OCI-LY7 (cell line): ENCODE results near the gene PTBP3. TPM values are rescaled to one million over a fixed set of nuclear protein-coding genes. Genes with fewer than 3 reads are reported as not detected.
A peak's percentile ranks its signal among the peaks of the same experiment; 100 is the strongest.
"Not testable (repeated sequence)": the region's sequence is repeated elsewhere in the genome, so short reads cannot be mapped to it uniquely, and the experiment has no call there.

ENCODE experiments used
- BruUV-seq: library from RNA; stranded (reverse); fragments of 400-500 nt; replicated peaks from 2 replicates; lab custom pipeline; 2021; lab: Mats Ljungman, UMichigan
- CTCF ChIA-PET: fragments of 300-600 bp; sonication (Branson Sonifier 250); formaldehyde crosslinking; loops from one replicate; lab custom pipeline; 2022; ENCODE audit warnings: antibody characterized with exemption; ENCODE audit not compliant: unreplicated experiment; lab: Charles Lee
- POLR2A ChIA-PET: fragments of 300-600 bp; sonication (Branson Sonifier 250); formaldehyde crosslinking; loops from one replicate; lab custom pipeline; 2022; ENCODE audit warnings: antibody characterized with exemption; lab: Charles Lee
- DNase-seq: peaks from one replicate; pipeline ENCODE4 v3.0.0-alpha.2; 2015; ENCODE audit warnings: low spot score
- H2AFZ ChIP-seq: fragments of 200-600 bp; sonication (generic), shearing (Covaris generic); 2 replicates; pipeline ENCODE4 v1.6.1; 2014; ENCODE audit warnings: mild to moderate bottlenecking, antibody characterized with exemption, low read length, moderate library complexity
- H3K27ac ChIP-seq: fragments of 200-600 bp; sonication (generic); 2 replicates; pipeline ENCODE4 v1.5.1; 2014; ENCODE audit warnings: mixed run types, low read depth, mild to moderate bottlenecking, moderate library complexity, low read length, inconsistent platforms; ENCODE audit not compliant: poor library complexity, severe bottlenecking
- H3K36me3 ChIP-seq: fragments of 200-600 bp; sonication (generic); 2 replicates; pipeline ENCODE4 v1.6.1; 2014; ENCODE audit warnings: mild to moderate bottlenecking, antibody characterized with exemption, low read length, moderate library complexity, mixed read lengths; ENCODE audit not compliant: insufficient read depth
- H3K4me1 ChIP-seq: fragments of 200-600 bp; sonication (generic); 2 replicates; pipeline ENCODE4 v1.5.1; 2014; ENCODE audit warnings: mild to moderate bottlenecking, low read length; ENCODE audit not compliant: insufficient read depth, poor library complexity, severe bottlenecking
- H3K4me2 ChIP-seq: fragments of 200-600 bp; sonication (generic); 2 replicates; pipeline ENCODE4 v1.6.1; 2014; ENCODE audit warnings: mild to moderate bottlenecking, low read length
- H3K4me3 ChIP-seq: fragments of 200-600 bp; sonication (generic); 2 replicates; pipeline ENCODE4 v1.5.1; 2014; ENCODE audit warnings: mild to moderate bottlenecking, low read depth, low read length; ENCODE audit not compliant: poor library complexity, severe bottlenecking
- H3K79me2 ChIP-seq: fragments of 200-600 bp; sonication (generic); 2 replicates; pipeline ENCODE4 v1.6.1; 2016; ENCODE audit warnings: low read depth, mild to moderate bottlenecking, low read length, moderate library complexity, mixed read lengths; ENCODE audit not compliant: insufficient read depth
- H3K9me2 ChIP-seq: fragments of 200-600 bp; sonication (generic); 2 replicates; pipeline ENCODE4 v1.6.1; 2016; ENCODE audit warnings: mild to moderate bottlenecking, low read length, mixed read lengths; ENCODE audit not compliant: insufficient read depth
- H3K9me3 ChIP-seq: fragments of 200-600 bp; sonication (generic); 2 replicates; pipeline ENCODE4 v1.6.1; 2014; ENCODE audit warnings: mild to moderate bottlenecking, mixed run types, low read length, mixed read lengths
- H4K20me1 ChIP-seq: fragments of 200-600 bp; sonication (generic); 2 replicates; pipeline ENCODE4 v1.6.1; 2014; ENCODE audit warnings: mild to moderate bottlenecking, antibody characterized with exemption, low read length, moderate library complexity, mixed read lengths; ENCODE audit not compliant: insufficient read depth
- CTCF ChIP-seq: fragments of 200-600 bp; sonication (generic); conservative IDR thresholded peaks from 2 replicates; pipeline ENCODE4 v1.5.1; 2014; ENCODE audit warnings: mild to moderate bottlenecking, antibody characterized with exemption, low read length, moderate library complexity, mixed read lengths
- EZH2phosphoT487 ChIP-seq: fragments of 200-600 bp; sonication (generic); IDR thresholded peaks from 2 replicates; pipeline ENCODE4 v1.6.1; 2018; ENCODE audit warnings: low read depth, borderline replicate concordance, mild to moderate bottlenecking, mixed run types, antibody characterized with exemption, low read length, moderate library complexity, mixed read lengths
- intact Hi-C: fragments of 100-400 bp; cut with micrococcal nuclease; formaldehyde crosslinking; loops from one replicate; pipeline ENCODE4 v1.10.0; 2022; ENCODE audit not compliant: unreplicated experiment
- total RNA-seq, 2 experiments: library from RNA; depleted of rRNA in 1 of 2; stranded (reverse); fragments of >200 nt in 1 of 2; shearing (Covaris generic) in 1 of 2; gene quantifications; 2 replicates each; pipeline ENCODE4 v1.2.3, GENCODE V29; 2014 to 2022

Gene PTBP3
- total RNA-seq, 2 experiments from 2014 or later, result 38.1 to 98.2 TPM

- H3K27ac ChIP-seq, result no peak overlapping the region
- H3K9me2 ChIP-seq, result no peaks in the 10 kb centered on the region
- CTCF ChIA-PET, result no interaction called here
- TF ChIP-seq CTCF (no peak), EZH2phosphoT487 (no peak)
- peaks cover 19% of the 10 kb centered on the region; the same call in 1 of the 2 replicates for H3K79me2 ChIP-seq
- peaks cover 80% of the 10 kb centered on the region for H3K36me3 ChIP-seq
- no peak overlapping the region for H3K4me2 ChIP-seq
- DNase-seq, result no peak
- no peak overlapping the region for H3K4me3 ChIP-seq
- no peaks in the 10 kb centered on the region for H4K20me1 ChIP-seq
- no peaks in the 10 kb centered on the region for H3K4me1 ChIP-seq
- H2AFZ ChIP-seq, result no peak overlapping the region
- BruUV-seq, result no TSS peak
- intact Hi-C loops, result no loop called here
- POLR2A ChIA-PET, result interaction anchor here (0.6 kb wide), 1 partner anchor 96 kb away, joined by 3 read pairs; no protein-coding TSS in a partner anchor
- peaks cover 66% of the 10 kb centered on the region for H3K9me3 ChIP-seq
Measured at GRCh38 chr9:112286926-112287325, 46.5 kb downstream of the PTBP3 start.

- H3K4me2 ChIP-seq, result no peak overlapping the region
- DNase-seq, result no peak
- peaks cover 7% of the 10 kb centered on the region; the same call in 1 of the 2 replicates for H3K79me2 ChIP-seq
- ChIA-PET CTCF (no interaction called here), POLR2A (no interaction called here)
- peaks cover 53% of the 10 kb centered on the region for H3K9me3 ChIP-seq
- no peak overlapping the region for H3K4me3 ChIP-seq
- BruUV-seq, result no TSS peak
- no peak overlapping the region for H2AFZ ChIP-seq
- H4K20me1 ChIP-seq, result no peaks in the 10 kb centered on the region
- no peaks in the 10 kb centered on the region for H3K9me2 ChIP-seq
- no peak overlapping the region for H3K27ac ChIP-seq
- no peaks in the 10 kb centered on the region for H3K4me1 ChIP-seq
- intact Hi-C loops, result no loop called here
- peaks cover 62% of the 10 kb centered on the region for H3K36me3 ChIP-seq
- TF ChIP-seq CTCF (no peak), EZH2phosphoT487 (no peak)
Measured at GRCh38 chr9:112285056-112285455, 48.4 kb downstream of the PTBP3 start.

- ChIA-PET POLR2A (interaction anchor here (0.7 kb wide), 1 partner anchor 49 kb away, joined by 3 read pairs; no protein-coding TSS in a partner anchor), CTCF (no interaction called here)
- Histone ChIP-seq H4K20me1 (no peaks in the 10 kb centered on the region), H3K9me2 (no peaks in the 10 kb centered on the region), H2AFZ (no peak overlapping the region), H3K36me3 (peaks cover 49% of the 10 kb centered on the region), H3K4me1 (no peaks in the 10 kb centered on the region), H3K27ac (no peak overlapping the region), H3K79me2 (0 out of 2 replicates have a peak, but pooled peaks cover 8% of the 10 kb centered on the region), H3K9me3 (peaks cover 49% of the 10 kb centered on the region; the same call in 1 of the 2 replicates), H3K4me2 (no peak overlapping the region), H3K4me3 (no peak overlapping the region)
- TF ChIP-seq EZH2phosphoT487, result no peak
- TF ChIP-seq CTCF, result no peak
- intact Hi-C loops, result no loop called here
- BruUV-seq, result no TSS peak
- DNase-seq, result peak; percentile 57
Measured at GRCh38 chr9:112283582-112284253, 49.7 kb downstream of the PTBP3 start.

GRCh38 chr9:112282841-112283240 is 50.6 kb downstream of the PTBP3 start:
- H3K27ac ChIP-seq, intact Hi-C loops, BruUV-seq, H3K4me3 ChIP-seq, H3K9me2 ChIP-seq, DNase-seq, POLR2A ChIA-PET, H4K20me1 ChIP-seq, H3K4me2 ChIP-seq, H2AFZ ChIP-seq, H3K4me1 ChIP-seq, CTCF ChIA-PET: not testable (repeated sequence)
- Histone ChIP-seq H3K36me3 (peaks cover 41% of the 10 kb centered on the region), H3K9me3 (peaks cover 43% of the 10 kb centered on the region; the same call in 1 of the 2 replicates), H3K79me2 (peaks cover 13% of the 10 kb centered on the region; the same call in 1 of the 2 replicates)
